ENCODE results near the gene NOSIP. TPM values are rescaled to one million over a fixed set of nuclear protein-coding genes. Genes with fewer than 3 reads are reported as not detected.
A peak's percentile ranks its signal among the peaks of the same experiment; 100 is the strongest.

The NOSIP gene, protein sequence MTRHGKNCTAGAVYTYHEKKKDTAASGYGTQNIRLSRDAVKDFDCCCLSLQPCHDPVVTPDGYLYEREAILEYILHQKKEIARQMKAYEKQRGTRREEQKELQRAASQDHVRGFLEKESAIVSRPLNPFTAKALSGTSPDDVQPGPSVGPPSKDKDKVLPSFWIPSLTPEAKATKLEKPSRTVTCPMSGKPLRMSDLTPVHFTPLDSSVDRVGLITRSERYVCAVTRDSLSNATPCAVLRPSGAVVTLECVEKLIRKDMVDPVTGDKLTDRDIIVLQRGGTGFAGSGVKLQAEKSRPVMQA
- total RNA-seq (2014; rRNA removed; shearing (Covaris generic)) (74.7 and 84.0 TPM in 2 replicates), total RNA-seq (2022) (35.1 and 42.7 TPM in 2 replicates), Bru-seq, nascent RNA (percentile 53 among the genes with signal in this experiment), BruChase-seq, experiment 1, labeled RNA remaining after a 6-hour chase (percentile 50 among the genes with signal in this experiment), BruChase-seq, experiment 2, labeled RNA remaining after a 2-hour chase (percentile 49 among the genes with signal in this experiment)
- long read RNA-seq, transcript NOSIP-204 (9 exons, 1,005 nt), result major isoform, 25 of 40 reads
- long read RNA-seq, partial matches to known transcripts, result 8 of 40 reads
- long read RNA-seq, other reads (novel, unspliced or antisense), result 4 of 40 reads

DNA sequence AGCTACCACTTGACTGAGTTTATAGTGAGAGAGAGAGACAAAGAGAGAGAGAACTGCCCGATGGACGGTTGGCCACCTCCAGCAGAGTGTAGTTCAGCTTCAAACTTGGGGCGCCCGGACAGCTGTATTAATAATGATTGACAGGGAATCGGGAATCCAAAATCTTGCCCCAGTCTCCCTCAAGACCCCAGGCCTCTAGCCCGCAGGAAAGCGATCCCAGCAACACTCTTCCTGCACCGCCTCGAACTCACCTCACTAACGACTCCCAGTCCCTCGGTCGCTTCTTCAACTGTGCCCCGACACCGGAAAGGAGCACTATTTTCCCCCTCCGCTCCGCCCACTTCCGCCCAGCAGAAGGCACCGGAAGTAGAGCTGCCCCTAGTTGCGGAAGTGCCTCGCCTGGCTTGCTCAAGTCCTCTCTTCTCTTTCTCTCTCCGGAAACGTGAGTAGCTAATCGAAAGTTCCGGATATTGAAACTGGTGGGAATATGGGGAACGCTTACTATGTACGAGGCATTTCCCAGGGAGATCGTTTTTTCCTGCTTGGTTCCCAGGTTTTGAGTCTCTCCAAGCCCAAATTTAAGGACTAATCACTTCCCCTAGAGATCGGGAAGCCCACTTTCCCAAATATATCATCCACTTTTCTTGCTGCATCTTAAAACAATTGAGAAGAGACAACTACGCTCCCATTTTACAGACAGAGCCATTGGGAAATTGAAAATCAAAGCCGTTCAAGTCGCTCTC, at the start of gene NOSIP:
NOSIP (minus strand) TSS at position 293 of the 743 bp plus-strand sequence. CDS start 19,865 bp downstream, outside the sequence.
- peak within 1 kb of the TSS; percentile 100 for H2AFZ ChIP-seq (ENCODE audit: low read length)
- DNase-seq (ENCODE audit: low spot score), result peak; percentile 98
- peaks cover 18% of the 10 kb centered on the region for H3K4me1 ChIP-seq (ENCODE audit: insufficient read depth, low read length, poor library complexity, severe bottlenecking)
- peaks cover 7% of the 10 kb centered on the region; the same call in 1 of the 2 replicates for H3K36me3 ChIP-seq (ENCODE audit: insufficient read depth, low read length)
- peak within 1 kb of the TSS; percentile 89 for H3K4me3 ChIP-seq (ENCODE audit: low read depth, low read length, poor library complexity, severe bottlenecking)
- H4K20me1 ChIP-seq (ENCODE audit: insufficient read depth, low read length), result no peaks in the 10 kb centered on the region
- intact Hi-C loops (cut with micrococcal nuclease; ENCODE audit: unreplicated experiment), result no loop called here
- POLR2A ChIA-PET, result interaction anchor here (1.0 to 2.1 kb wide), 7 partner anchors 8 to 81 kb away, joined by 3 to 9 read pairs (median 3); partner anchors contain the start of gene PRR12
- peaks cover 22% of the 10 kb centered on the region for H3K79me2 ChIP-seq (ENCODE audit: insufficient read depth, low read depth, low read length)
- no peaks in the 10 kb centered on the region for H3K9me2 ChIP-seq (ENCODE audit: insufficient read depth, low read length)
- CTCF ChIA-PET (ENCODE audit: unreplicated experiment), result no interaction called here
- H3K27ac ChIP-seq (ENCODE audit: low read depth, low read length, poor library complexity, severe bottlenecking), result peak within 1 kb of the TSS; percentile 40
- no peaks in the 10 kb centered on the region for H3K9me3 ChIP-seq (ENCODE audit: low read length)
- H3K4me2 ChIP-seq (ENCODE audit: low read length), result peak within 1 kb of the TSS; percentile 84
- BruUV-seq (replicated peaks), result no TSS peak
- no peak for TF ChIP-seq EZH2phosphoT487 (IDR thresholded peaks at IDR 0.05; ENCODE audit: borderline replicate concordance, low read depth, low read length)
- TF ChIP-seq, protein P1, sequence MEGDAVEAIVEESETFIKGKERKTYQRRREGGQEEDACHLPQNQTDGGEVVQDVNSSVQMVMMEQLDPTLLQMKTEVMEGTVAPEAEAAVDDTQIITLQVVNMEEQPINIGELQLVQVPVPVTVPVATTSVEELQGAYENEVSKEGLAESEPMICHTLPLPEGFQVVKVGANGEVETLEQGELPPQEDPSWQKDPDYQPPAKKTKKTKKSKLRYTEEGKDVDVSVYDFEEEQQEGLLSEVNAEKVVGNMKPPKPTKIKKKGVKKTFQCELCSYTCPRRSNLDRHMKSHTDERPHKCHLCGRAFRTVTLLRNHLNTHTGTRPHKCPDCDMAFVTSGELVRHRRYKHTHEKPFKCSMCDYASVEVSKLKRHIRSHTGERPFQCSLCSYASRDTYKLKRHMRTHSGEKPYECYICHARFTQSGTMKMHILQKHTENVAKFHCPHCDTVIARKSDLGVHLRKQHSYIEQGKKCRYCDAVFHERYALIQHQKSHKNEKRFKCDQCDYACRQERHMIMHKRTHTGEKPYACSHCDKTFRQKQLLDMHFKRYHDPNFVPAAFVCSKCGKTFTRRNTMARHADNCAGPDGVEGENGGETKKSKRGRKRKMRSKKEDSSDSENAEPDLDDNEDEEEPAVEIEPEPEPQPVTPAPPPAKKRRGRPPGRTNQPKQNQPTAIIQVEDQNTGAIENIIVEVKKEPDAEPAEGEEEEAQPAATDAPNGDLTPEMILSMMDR (conservative IDR thresholded peaks at IDR 0.05; ENCODE audit: low read length), result no peak

DNA sequence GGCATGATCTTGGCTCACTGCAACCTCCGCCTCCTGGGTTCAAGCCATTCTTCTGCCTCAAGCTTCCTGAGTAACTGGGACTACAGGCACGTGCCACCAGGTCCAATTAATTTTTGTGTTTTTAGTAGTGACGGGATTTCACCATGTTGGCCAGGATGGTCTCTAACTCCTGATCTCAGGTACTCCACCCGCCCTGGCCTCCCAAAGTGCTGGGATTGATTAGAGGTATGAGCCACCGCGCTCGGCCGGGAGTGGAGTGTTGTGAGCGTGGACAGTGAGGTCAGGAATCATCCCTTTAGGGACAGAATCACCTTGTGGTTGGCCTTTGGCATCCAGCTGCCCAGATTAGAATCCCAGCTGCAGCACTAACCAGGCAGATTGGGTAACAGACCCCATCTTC, 49.3 kb upstream of the NOSIP start:
- H2AFZ ChIP-seq (ENCODE audit: low read length), result no peak overlapping the region
- DNase-seq (ENCODE audit: low spot score), result no peak
- BruUV-seq (replicated peaks), result no TSS peak
- no peaks in the 10 kb centered on the region for H4K20me1 ChIP-seq (ENCODE audit: insufficient read depth, low read length)
- no peaks in the 10 kb centered on the region for H3K9me3 ChIP-seq (ENCODE audit: low read length)
- ChIA-PET CTCF (ENCODE audit: unreplicated experiment) (no interaction called here), POLR2A (no interaction called here)
- intact Hi-C loops (cut with micrococcal nuclease; ENCODE audit: unreplicated experiment), result no loop called here
- H3K4me3 ChIP-seq (ENCODE audit: low read depth, low read length, poor library complexity, severe bottlenecking), result no peak overlapping the region
- peaks cover 40% of the 10 kb centered on the region for H3K36me3 ChIP-seq (ENCODE audit: insufficient read depth, low read length)
- H3K4me1 ChIP-seq (ENCODE audit: insufficient read depth, low read length, poor library complexity, severe bottlenecking), result no peaks in the 10 kb centered on the region
- TF ChIP-seq, protein P1 (conservative IDR thresholded peaks at IDR 0.05; ENCODE audit: low read length), result no peak
- TF ChIP-seq EZH2phosphoT487 (IDR thresholded peaks at IDR 0.05; ENCODE audit: borderline replicate concordance, low read depth, low read length), result no peak
- no peaks in the 10 kb centered on the region for H3K9me2 ChIP-seq (ENCODE audit: insufficient read depth, low read length)
- H3K4me2 ChIP-seq (ENCODE audit: low read length), result no peak overlapping the region
- no peaks in the 10 kb centered on the region for H3K79me2 ChIP-seq (ENCODE audit: insufficient read depth, low read depth, low read length)
- H3K27ac ChIP-seq (ENCODE audit: low read depth, low read length, poor library complexity, severe bottlenecking), result no peak overlapping the region
